ENCODE measurements around the gene TAF15. TPM values are rescaled to one million over a fixed set of nuclear protein-coding genes. Genes with fewer than 3 reads are reported as not detected.

The TAF15 gene
- total RNA-seq, 1 donor from 2014 or later: 180 TPM

- peaks cover 2% of the 10 kb centered on the region for H3K27me3 Mint-ChIP-seq (ENCODE audit: unreplicated experiment)
- H3K27ac Mint-ChIP-seq (ENCODE audit: unreplicated experiment): no peak overlapping the region
- DNase-seq: peak; percentile 56
- TF ChIP-seq, protein P1, sequence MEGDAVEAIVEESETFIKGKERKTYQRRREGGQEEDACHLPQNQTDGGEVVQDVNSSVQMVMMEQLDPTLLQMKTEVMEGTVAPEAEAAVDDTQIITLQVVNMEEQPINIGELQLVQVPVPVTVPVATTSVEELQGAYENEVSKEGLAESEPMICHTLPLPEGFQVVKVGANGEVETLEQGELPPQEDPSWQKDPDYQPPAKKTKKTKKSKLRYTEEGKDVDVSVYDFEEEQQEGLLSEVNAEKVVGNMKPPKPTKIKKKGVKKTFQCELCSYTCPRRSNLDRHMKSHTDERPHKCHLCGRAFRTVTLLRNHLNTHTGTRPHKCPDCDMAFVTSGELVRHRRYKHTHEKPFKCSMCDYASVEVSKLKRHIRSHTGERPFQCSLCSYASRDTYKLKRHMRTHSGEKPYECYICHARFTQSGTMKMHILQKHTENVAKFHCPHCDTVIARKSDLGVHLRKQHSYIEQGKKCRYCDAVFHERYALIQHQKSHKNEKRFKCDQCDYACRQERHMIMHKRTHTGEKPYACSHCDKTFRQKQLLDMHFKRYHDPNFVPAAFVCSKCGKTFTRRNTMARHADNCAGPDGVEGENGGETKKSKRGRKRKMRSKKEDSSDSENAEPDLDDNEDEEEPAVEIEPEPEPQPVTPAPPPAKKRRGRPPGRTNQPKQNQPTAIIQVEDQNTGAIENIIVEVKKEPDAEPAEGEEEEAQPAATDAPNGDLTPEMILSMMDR (IDR thresholded peaks at IDR 0.05; ENCODE audit: partially characterized antibody, unreplicated experiment): peak; percentile 98
- H3K36me3 Mint-ChIP-seq (ENCODE audit: unreplicated experiment): peaks cover 5% of the 10 kb centered on the region
- no peak overlapping the region for H3K4me3 Mint-ChIP-seq (ENCODE audit: unreplicated experiment)
- no peaks in the 10 kb centered on the region for H3K9me3 Mint-ChIP-seq (ENCODE audit: unreplicated experiment)
- H3K4me1 Mint-ChIP-seq (ENCODE audit: low read depth, unreplicated experiment): peaks cover 6% of the 10 kb centered on the region
These were observed 40.4 kb downstream of the TAF15 start for GRCh38 chr17:35849469-35850348.

DNA sequence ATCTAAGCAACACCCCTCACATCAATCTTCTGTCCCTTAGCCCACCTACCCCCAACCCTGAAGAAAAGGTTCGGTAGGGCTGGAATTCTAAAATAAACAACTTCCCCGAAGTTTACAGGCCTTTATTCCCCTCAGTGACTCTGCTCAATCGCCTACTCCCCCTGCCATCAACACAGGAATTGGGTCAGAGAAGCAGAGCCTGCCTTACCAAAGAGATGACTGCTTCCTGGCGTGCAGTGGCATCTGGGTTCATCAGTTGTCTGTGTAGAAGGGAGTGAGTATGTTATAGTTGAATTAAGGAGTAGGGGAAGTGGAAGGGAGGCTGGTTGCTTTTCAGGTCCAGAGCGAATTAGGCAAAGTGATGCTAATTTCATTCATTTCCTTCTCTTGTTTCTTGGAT is 46.7 kb downstream of the TAF15 start:
- TF ChIP-seq, protein P1 (IDR thresholded peaks at IDR 0.05; ENCODE audit: partially characterized antibody, unreplicated experiment): no peak
- no peak overlapping the region for H3K27ac Mint-ChIP-seq (ENCODE audit: unreplicated experiment)
- no peak for DNase-seq
- peaks cover 4% of the 10 kb centered on the region for H3K9me3 Mint-ChIP-seq (ENCODE audit: unreplicated experiment)
- H3K36me3 Mint-ChIP-seq (ENCODE audit: unreplicated experiment): peaks cover 5% of the 10 kb centered on the region
- no peaks in the 10 kb centered on the region for H3K4me1 Mint-ChIP-seq (ENCODE audit: low read depth, unreplicated experiment)
- peaks cover 2% of the 10 kb centered on the region for H3K27me3 Mint-ChIP-seq (ENCODE audit: unreplicated experiment)
- H3K4me3 Mint-ChIP-seq (ENCODE audit: unreplicated experiment): no peak overlapping the region

DNA sequence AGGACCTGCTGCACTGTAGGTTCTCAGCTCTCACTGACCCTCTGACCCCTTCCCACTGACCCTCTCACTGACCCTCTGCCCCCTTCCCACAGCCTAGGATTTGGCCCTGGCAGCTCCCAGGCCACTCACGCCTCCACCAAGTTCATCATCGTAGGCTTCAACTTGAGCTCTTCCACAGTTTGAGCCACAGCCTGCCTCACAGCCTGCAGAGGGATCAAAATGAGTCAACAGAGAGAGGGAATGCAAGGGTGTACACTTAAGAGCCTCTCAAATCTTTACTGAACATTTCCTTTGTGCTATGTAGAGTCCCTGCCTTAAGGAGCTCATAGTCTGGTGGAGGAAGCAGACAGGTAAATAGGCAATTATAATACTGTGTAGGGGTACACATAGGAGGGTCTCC is 47.3 kb downstream of the TAF15 start:
- Mint-ChIP-seq H3K27ac (ENCODE audit: unreplicated experiment) (no peak overlapping the region), H3K36me3 (ENCODE audit: unreplicated experiment) (no peaks in the 10 kb centered on the region), H3K27me3 (ENCODE audit: unreplicated experiment) (no peaks in the 10 kb centered on the region)

DNA sequence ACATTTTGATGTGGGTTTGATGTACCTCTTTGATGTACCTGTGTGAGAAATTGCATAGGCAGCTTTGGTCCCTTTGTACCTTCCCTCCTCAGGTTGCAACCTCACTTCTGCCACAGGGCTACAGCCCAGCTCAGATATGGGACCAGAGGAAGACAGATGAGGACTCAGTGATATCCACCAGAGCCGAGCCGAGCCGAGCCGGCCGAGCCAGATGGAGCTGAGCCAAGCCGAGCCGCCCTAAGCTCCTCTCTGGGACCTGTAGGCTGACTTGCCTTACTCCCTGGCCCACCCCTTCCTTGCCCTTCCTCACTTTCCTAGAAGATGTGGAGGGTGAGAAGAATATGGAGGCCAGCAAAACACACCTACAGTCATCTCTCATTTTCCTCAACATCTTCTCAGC is 55.6 kb downstream of the TAF15 start:
- no peak for DNase-seq
- Mint-ChIP-seq H3K27me3 (ENCODE audit: unreplicated experiment) (peaks cover 2% of the 10 kb centered on the region), H3K27ac (ENCODE audit: unreplicated experiment) (no peak overlapping the region), H3K4me1 (ENCODE audit: low read depth, unreplicated experiment) (peaks cover 5% of the 10 kb centered on the region), H3K9me3 (ENCODE audit: unreplicated experiment) (peaks cover 2% of the 10 kb centered on the region), H3K36me3 (ENCODE audit: unreplicated experiment) (no peaks in the 10 kb centered on the region), H3K4me3 (ENCODE audit: unreplicated experiment) (no peak overlapping the region)
- TF ChIP-seq, protein P1 (IDR thresholded peaks at IDR 0.05; ENCODE audit: partially characterized antibody, unreplicated experiment): no peak

More for the DNA sequence above, 47.3 kb downstream of the TAF15 start:
- DNase-seq: no peak
- no peaks in the 10 kb centered on the region for H3K4me1 Mint-ChIP-seq (ENCODE audit: low read depth, unreplicated experiment)
- peaks cover 4% of the 10 kb centered on the region for H3K9me3 Mint-ChIP-seq (ENCODE audit: unreplicated experiment)
- TF ChIP-seq, protein P1 (IDR thresholded peaks at IDR 0.05; ENCODE audit: partially characterized antibody, unreplicated experiment): no peak
- H3K4me3 Mint-ChIP-seq (ENCODE audit: unreplicated experiment): no peak overlapping the region

Measured in glutamatergic neuron (in vitro differentiated cells).